Lower leg skin (tissue), 3 donors: ENCODE measurements around the gene ATP11B.

Experiments
- CTCF ChIP-seq, 3 donors: fragments of 450-650 bp; IDR thresholded peaks; one replicate each; pipeline ENCODE4 v1.5.1; 2016; ENCODE audit warnings: antibody characterized with exemption in 3 of 3, mild to moderate bottlenecking in 3 of 3, moderate library complexity in 2 of 3
- POLR2A ChIP-seq, 2 donors: fragments of 450-650 bp; IDR thresholded peaks; one replicate each; pipeline ENCODE4 v1.6.1; 2016 to 2017; ENCODE audit warnings: antibody characterized with exemption in 2 of 2, mild to moderate bottlenecking in 1 of 2, moderate library complexity in 1 of 2

DNA sequence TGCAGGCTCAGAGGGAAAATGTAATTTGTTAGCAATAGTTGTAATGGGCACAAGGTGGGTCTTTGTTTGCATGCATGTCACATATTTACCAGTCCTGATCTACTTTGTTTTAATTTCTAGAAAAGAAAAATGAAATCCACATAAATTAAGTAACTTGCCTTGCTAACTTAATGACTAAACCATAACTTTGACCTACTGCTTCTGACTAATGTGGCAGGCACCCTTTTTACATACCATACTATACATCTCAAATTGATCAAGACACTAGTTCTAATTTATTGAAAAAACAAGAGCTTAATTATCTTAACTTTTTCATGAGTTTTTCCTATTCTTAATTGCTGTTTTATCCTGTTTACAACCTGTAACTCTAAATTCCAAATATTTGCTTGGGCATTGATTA lies 93.2 kb downstream of the ATP11B start:
- no peak for TF ChIP-seq POLR2A (IDR thresholded peaks at IDR 0.05)
- TF ChIP-seq CTCF (IDR thresholded peaks at IDR 0.05), result no peak
